H9 (cell line): ENCODE results near the gene ZBTB20. TPM values are rescaled to one million over a fixed set of nuclear protein-coding genes. Genes with fewer than 3 reads are reported as not detected.
A peak's percentile ranks its signal among the peaks of the same experiment; 100 is the strongest.

Experiments
- DNase-seq: peaks from one replicate; pipeline ENCODE4 v3.0.0-alpha.2; 2017
- H2AFZ ChIP-seq: one replicate; pipeline ENCODE4 v1.6.1; 2013; ENCODE audit warnings: mild to moderate bottlenecking, low read length, control low read depth, moderate library complexity
- H2AK5ac ChIP-seq: 2 replicates; pipeline ENCODE4 v1.6.1; 2013; ENCODE audit warnings: low read length, control low read depth, mixed read lengths; ENCODE audit not compliant: insufficient read length
- H2BK120ac ChIP-seq: one replicate; pipeline ENCODE4 v1.6.1; 2013; ENCODE audit warnings: low read depth, mild to moderate bottlenecking, low read length, control low read depth, inconsistent platforms; ENCODE audit not compliant: poor library complexity, severe bottlenecking
- H2BK12ac ChIP-seq: 2 replicates; pipeline ENCODE4 v1.6.1; 2013; ENCODE audit warnings: low read length, control low read depth, mixed read lengths, low read depth; ENCODE audit not compliant: insufficient read length
- H2BK15ac ChIP-seq: 2 replicates; pipeline ENCODE4 v1.6.1; 2013; ENCODE audit warnings: low read depth, low read length, control low read depth
- H2BK20ac ChIP-seq: one replicate; pipeline ENCODE4 v1.6.1; 2013; ENCODE audit warnings: low read depth, mild to moderate bottlenecking, low read length, control low read depth, inconsistent platforms; ENCODE audit not compliant: poor library complexity, severe bottlenecking
- H2BK5ac ChIP-seq: 2 replicates; pipeline ENCODE4 v1.6.1; 2013; ENCODE audit warnings: low read length, control low read depth, mixed read lengths; ENCODE audit not compliant: insufficient read length
- H3K14ac ChIP-seq: 2 replicates; pipeline ENCODE4 v1.6.1; 2013; ENCODE audit warnings: low read length, control low read depth; ENCODE audit not compliant: insufficient read depth
- H3K18ac ChIP-seq: 2 replicates; pipeline ENCODE4 v1.6.1; 2013; ENCODE audit warnings: low read depth, mild to moderate bottlenecking, mixed read lengths, low read length, control low read depth; ENCODE audit not compliant: insufficient read length
- H3K23ac ChIP-seq: 2 replicates; pipeline ENCODE4 v1.6.1; 2013; ENCODE audit warnings: low read length, control low read depth, mixed read lengths, low read depth; ENCODE audit not compliant: insufficient read length
- H3K23me2 ChIP-seq: 2 replicates; pipeline ENCODE4 v1.6.1; 2013; ENCODE audit warnings: low read depth, mild to moderate bottlenecking, mixed read lengths, low read length, control low read depth; ENCODE audit not compliant: insufficient read length, poor library complexity, severe bottlenecking
- H3K27ac ChIP-seq: 2 replicates; pipeline ENCODE4 v1.5.1; 2013; ENCODE audit warnings: low read length, control low read depth, mixed read lengths, low read depth; ENCODE audit not compliant: insufficient read length
- H3K27me3 ChIP-seq: 2 replicates; pipeline ENCODE4 v1.6.1; 2013; ENCODE audit warnings: low read length, control low read depth, inconsistent platforms; ENCODE audit not compliant: insufficient read depth
- H3K4ac ChIP-seq: 2 replicates; pipeline ENCODE4 v1.6.1; 2013; ENCODE audit warnings: low read depth, mild to moderate bottlenecking, control low read depth, inconsistent platforms, low read length, moderate library complexity
- H3K4me1 ChIP-seq: 2 replicates; pipeline ENCODE4 v1.6.1; 2013; ENCODE audit warnings: low read length, control low read depth, inconsistent platforms; ENCODE audit not compliant: insufficient read depth
- H3K4me2 ChIP-seq: 2 replicates; pipeline ENCODE4 v1.6.1; 2013; ENCODE audit warnings: low read length, control low read depth, mixed read lengths; ENCODE audit not compliant: insufficient read length, insufficient read depth
- H3K56ac ChIP-seq: 2 replicates; pipeline ENCODE4 v1.6.1; 2013; ENCODE audit warnings: low read depth, mild to moderate bottlenecking, mixed read lengths, low read length, control low read depth; ENCODE audit not compliant: insufficient read length
- H3K79me1 ChIP-seq: 2 replicates; pipeline ENCODE4 v1.6.1; 2013; ENCODE audit warnings: low read depth, mild to moderate bottlenecking, moderate library complexity, low read length, control low read depth, inconsistent platforms; ENCODE audit not compliant: insufficient read depth, poor library complexity, severe bottlenecking
- H3K79me2 ChIP-seq: 2 replicates; pipeline ENCODE4 v1.6.1; 2013; ENCODE audit warnings: low read length, control low read depth, inconsistent platforms; ENCODE audit not compliant: insufficient read depth
- H3K9ac ChIP-seq: 2 replicates; pipeline ENCODE4 v1.6.1; 2013; ENCODE audit warnings: low read length, control low read depth, mixed read lengths; ENCODE audit not compliant: insufficient read length; ENCODE audit errors: extremely low read depth
- H3K9me3 ChIP-seq: one replicate; pipeline ENCODE4 v1.6.1; 2013; ENCODE audit warnings: low read depth, low read length, inconsistent platforms; ENCODE audit not compliant: control insufficient read depth
- H3T11ph ChIP-seq: one replicate; pipeline ENCODE4 v1.6.1; 2013; ENCODE audit warnings: mild to moderate bottlenecking, low read length, control low read depth, inconsistent platforms
- H4K20me1 ChIP-seq: one replicate; pipeline ENCODE4 v1.6.1; 2013; ENCODE audit not compliant: control insufficient read depth, insufficient read length, insufficient read depth
- H4K5ac ChIP-seq: 2 replicates; pipeline ENCODE4 v1.6.1; 2013; ENCODE audit warnings: low read depth, mild to moderate bottlenecking, mixed read lengths, low read length, control low read depth; ENCODE audit not compliant: insufficient read length
- H4K8ac ChIP-seq: replicated peaks from 2 replicates; pipeline ENCODE4 v1.6.1; 2013; ENCODE audit warnings: low read length, control low read depth, mixed read lengths, low read depth; ENCODE audit not compliant: insufficient read length
- H4K91ac ChIP-seq: 2 replicates; pipeline ENCODE4 v1.6.1; 2013; ENCODE audit warnings: low read depth, mild to moderate bottlenecking, moderate library complexity, mixed read lengths, low read length, control low read depth; ENCODE audit not compliant: insufficient read length
- H3K27ac Mint-ChIP-seq, 3 experiments: 2 replicates in 2 of 3; 3 replicates in 1 of 3; pipeline ENCODE4 v1.8.0; 2020 to 2021; ENCODE audit warnings: mixed read lengths in 3 of 3, mild to moderate bottlenecking in 1 of 3, moderate library complexity in 1 of 3
- H3K27me3 Mint-ChIP-seq: 2 replicates; pipeline ENCODE4 v1.8.0; 2021; ENCODE audit warnings: low read depth, mild to moderate bottlenecking, moderate library complexity, mixed read lengths
- H3K36me3 Mint-ChIP-seq, 3 experiments: 2 replicates in 2 of 3; 3 replicates in 1 of 3; pipeline ENCODE4 v1.8.0; 2020 to 2021; ENCODE audit warnings: low read depth in 3 of 3, mixed read lengths in 3 of 3; ENCODE audit not compliant: insufficient read depth in 1 of 3
- H3K4me1 Mint-ChIP-seq, 2 experiments: 2 replicates each; pipeline ENCODE4 v1.8.0; 2020; ENCODE audit warnings: mixed read lengths in 2 of 2
- H3K4me3 Mint-ChIP-seq, 2 experiments: 2 replicates in 1 of 2; 3 replicates in 1 of 2; pipeline ENCODE4 v1.8.0; 2020 to 2021; ENCODE audit warnings: mild to moderate bottlenecking in 2 of 2, mixed read lengths in 2 of 2, moderate library complexity in 1 of 2
- H3K9me3 Mint-ChIP-seq, 2 experiments: 2 replicates in 1 of 2; 3 replicates in 1 of 2; pipeline ENCODE4 v1.8.0; 2020; ENCODE audit warnings: mild to moderate bottlenecking in 2 of 2, mixed read lengths in 2 of 2, moderate library complexity in 1 of 2
- WGBS: extraction: QIAGEN DNeasy Blood & Tissue Kit; methylation state at CpG from one replicate; pipeline ENCODE4 v1.1.7; 2013; ENCODE audit warnings: missing lambda C conversion rate, low lambda C conversion rate, mixed read lengths; ENCODE audit not compliant: insufficient read length; ENCODE audit errors: extremely low coverage; 5-methylcytosine and 5-hydroxymethylcytosine counted together
- total RNA-seq: library from RNA; stranded (reverse); gene quantifications from 2 replicates; pipeline ENCODE4 v1.2.1, GENCODE V29; 2021
- TF ChIP-seq, protein P1 (sequence below): fragments of 200-600 bp; sonication (generic); conservative IDR thresholded peaks from 3 replicates; pipeline ENCODE4 v1.8.0; 2021; ENCODE audit warnings: antibody characterized with exemption, mild to moderate bottlenecking

Gene ZBTB20
- total RNA-seq, 1 experiment from 2014 or later = 0.70 TPM

DNA sequence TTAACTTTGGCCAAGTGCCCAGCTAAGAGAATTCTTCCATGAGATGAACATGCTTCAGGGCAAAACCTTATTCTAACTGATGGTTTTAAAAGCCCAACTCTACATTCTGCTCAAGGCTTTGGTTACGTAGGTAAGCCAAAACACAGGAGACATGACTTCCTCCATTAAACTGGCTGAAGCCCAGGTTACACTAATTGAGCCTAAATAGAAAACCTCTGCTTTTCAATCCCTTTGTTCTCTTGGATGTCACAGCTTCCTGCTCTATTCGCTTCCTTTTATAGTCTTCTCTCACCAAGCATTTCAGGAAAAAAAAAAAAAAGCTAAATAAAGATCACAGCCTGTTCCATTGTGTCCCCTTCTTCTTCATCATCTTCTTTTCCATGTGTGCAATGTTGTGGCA lies 432.9 kb downstream of the ZBTB20 start:
- no peaks in the 10 kb centered on the region for H3K23me2 ChIP-seq
- no peaks in the 10 kb centered on the region for H3K79me2 ChIP-seq
- peak overlapping the region; percentile 70 for H3T11ph ChIP-seq
- no peak overlapping the region for H2AK5ac ChIP-seq
- no peak overlapping the region for H2AFZ ChIP-seq
- Mint-ChIP-seq H3K4me1 (peaks cover 4 to 7% of the 10 kb centered on the region in 2 experiments; a peak in 3 of 4 replicates), H3K9me3 (no peaks in the 10 kb centered on the region), H3K27ac (no peak overlapping the region), H3K27me3 (no peaks in the 10 kb centered on the region), H3K4me3 (no peak overlapping the region), H3K36me3 (no peaks in the 10 kb centered on the region; a peak in 1 of 7 replicates)
- no peak overlapping the region for H3K18ac ChIP-seq
- H3K23ac ChIP-seq = no peak overlapping the region
- TF ChIP-seq, protein P1, sequence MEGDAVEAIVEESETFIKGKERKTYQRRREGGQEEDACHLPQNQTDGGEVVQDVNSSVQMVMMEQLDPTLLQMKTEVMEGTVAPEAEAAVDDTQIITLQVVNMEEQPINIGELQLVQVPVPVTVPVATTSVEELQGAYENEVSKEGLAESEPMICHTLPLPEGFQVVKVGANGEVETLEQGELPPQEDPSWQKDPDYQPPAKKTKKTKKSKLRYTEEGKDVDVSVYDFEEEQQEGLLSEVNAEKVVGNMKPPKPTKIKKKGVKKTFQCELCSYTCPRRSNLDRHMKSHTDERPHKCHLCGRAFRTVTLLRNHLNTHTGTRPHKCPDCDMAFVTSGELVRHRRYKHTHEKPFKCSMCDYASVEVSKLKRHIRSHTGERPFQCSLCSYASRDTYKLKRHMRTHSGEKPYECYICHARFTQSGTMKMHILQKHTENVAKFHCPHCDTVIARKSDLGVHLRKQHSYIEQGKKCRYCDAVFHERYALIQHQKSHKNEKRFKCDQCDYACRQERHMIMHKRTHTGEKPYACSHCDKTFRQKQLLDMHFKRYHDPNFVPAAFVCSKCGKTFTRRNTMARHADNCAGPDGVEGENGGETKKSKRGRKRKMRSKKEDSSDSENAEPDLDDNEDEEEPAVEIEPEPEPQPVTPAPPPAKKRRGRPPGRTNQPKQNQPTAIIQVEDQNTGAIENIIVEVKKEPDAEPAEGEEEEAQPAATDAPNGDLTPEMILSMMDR = no peak
- H3K27ac ChIP-seq = no peak overlapping the region
- no peaks in the 10 kb centered on the region for H3K4me1 ChIP-seq
- H3K9me3 ChIP-seq = no peaks in the 10 kb centered on the region
- H3K4ac ChIP-seq = no peak overlapping the region
- H2BK20ac ChIP-seq = no peak overlapping the region
- H3K9ac ChIP-seq = no peak overlapping the region
- no peak overlapping the region for H3K14ac ChIP-seq
- H2BK12ac ChIP-seq = no peak overlapping the region
- no peak overlapping the region for H4K8ac ChIP-seq
- H4K91ac ChIP-seq = no peak overlapping the region
- H3K4me2 ChIP-seq = no peak overlapping the region
- no peaks in the 10 kb centered on the region for H3K27me3 ChIP-seq
- no CpG with 5 or more reads among the region's 2 CpGs for WGBS
- DNase-seq = no peak
- no peak overlapping the region for H3K56ac ChIP-seq
- H2BK15ac ChIP-seq = no peak overlapping the region
- H4K5ac ChIP-seq = no peak overlapping the region
- H2BK5ac ChIP-seq = no peak overlapping the region
- no peaks in the 10 kb centered on the region for H4K20me1 ChIP-seq
- no peaks in the 10 kb centered on the region for H3K79me1 ChIP-seq
- H2BK120ac ChIP-seq = no peak overlapping the region
